ENCODE data around the gene SMOC1. TPM values are rescaled to one million over a fixed set of nuclear protein-coding genes. Genes with fewer than 3 reads are reported as not detected.
"Not testable (repeated sequence)": the region's sequence is repeated elsewhere in the genome, so short reads cannot be mapped to it uniquely, and the experiment has no call there.

Gene SMOC1
- total RNA-seq, 1 donor from 2014 or later = 0.38 TPM

DNA sequence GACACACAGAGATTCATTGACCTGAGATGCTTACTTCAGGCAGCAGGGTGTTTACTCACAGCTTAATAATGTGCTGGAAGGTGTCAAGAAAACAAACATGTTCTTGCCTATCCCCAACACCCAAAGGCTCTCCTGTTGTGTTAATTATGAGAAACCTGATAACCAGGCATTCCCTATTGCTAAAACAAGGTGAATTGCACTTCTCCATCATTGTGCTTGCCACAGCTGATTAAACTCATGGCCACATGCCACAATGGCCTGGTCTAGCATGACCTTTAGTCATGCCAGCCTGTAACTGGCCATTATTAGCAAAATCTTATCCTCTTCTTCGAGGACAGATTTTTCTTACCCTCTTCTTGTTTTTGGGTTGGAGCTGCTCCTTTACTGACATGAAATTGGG, 21.4 kb downstream of the SMOC1 start:
- Mint-ChIP-seq H3K27me3 (ENCODE audit: unreplicated experiment) (peaks cover 2% of the 10 kb centered on the region), H3K4me3 (ENCODE audit: unreplicated experiment) (no peak overlapping the region), H3K27ac (ENCODE audit: unreplicated experiment) (no peak overlapping the region), H3K36me3 (ENCODE audit: low read depth, unreplicated experiment) (no peaks in the 10 kb centered on the region), H3K4me1 (ENCODE audit: unreplicated experiment) (no peaks in the 10 kb centered on the region), H3K9me3 (ENCODE audit: unreplicated experiment) (no peaks in the 10 kb centered on the region)
- DNase-seq (ENCODE audit: low spot score) = no peak
- TF ChIP-seq CTCF (IDR thresholded peaks at IDR 0.05; ENCODE audit: unreplicated experiment) = no peak

GRCh38 chr14:69901113-69901951, 22.1 kb downstream of the SMOC1 start:
- peaks cover 2% of the 10 kb centered on the region for H3K27me3 Mint-ChIP-seq (ENCODE audit: unreplicated experiment)
- no peaks in the 10 kb centered on the region for H3K9me3 Mint-ChIP-seq (ENCODE audit: unreplicated experiment)
- H3K27ac Mint-ChIP-seq (ENCODE audit: unreplicated experiment) = no peak overlapping the region
- no peaks in the 10 kb centered on the region for H3K4me1 Mint-ChIP-seq (ENCODE audit: unreplicated experiment)
- no peaks in the 10 kb centered on the region for H3K36me3 Mint-ChIP-seq (ENCODE audit: low read depth, unreplicated experiment)
- no peak for TF ChIP-seq CTCF (IDR thresholded peaks at IDR 0.05; ENCODE audit: unreplicated experiment)
- no peak for DNase-seq (ENCODE audit: low spot score)
- H3K4me3 Mint-ChIP-seq (ENCODE audit: unreplicated experiment) = no peak overlapping the region

- not testable (repeated sequence) for H3K27ac Mint-ChIP-seq (ENCODE audit: unreplicated experiment); H3K9me3 Mint-ChIP-seq (ENCODE audit: unreplicated experiment); H3K36me3 Mint-ChIP-seq (ENCODE audit: low read depth, unreplicated experiment); H3K4me3 Mint-ChIP-seq (ENCODE audit: unreplicated experiment); H3K27me3 Mint-ChIP-seq (ENCODE audit: unreplicated experiment); H3K4me1 Mint-ChIP-seq (ENCODE audit: unreplicated experiment); DNase-seq (ENCODE audit: low spot score)
Observed at GRCh38 chr14:69903046-69903445, 23.8 kb downstream of the SMOC1 start.

GRCh38 chr14:69904246-69904645, 25.0 kb downstream of the SMOC1 start:
- H3K27me3 Mint-ChIP-seq (ENCODE audit: unreplicated experiment) = no peaks in the 10 kb centered on the region
- H3K27ac Mint-ChIP-seq (ENCODE audit: unreplicated experiment) = no peak overlapping the region
- H3K4me3 Mint-ChIP-seq (ENCODE audit: unreplicated experiment) = no peak overlapping the region
- no peaks in the 10 kb centered on the region for H3K36me3 Mint-ChIP-seq (ENCODE audit: low read depth, unreplicated experiment)
- TF ChIP-seq CTCF (IDR thresholded peaks at IDR 0.05; ENCODE audit: unreplicated experiment) = no peak
- no peak for DNase-seq (ENCODE audit: low spot score)
- no peaks in the 10 kb centered on the region for H3K9me3 Mint-ChIP-seq (ENCODE audit: unreplicated experiment)
- no peaks in the 10 kb centered on the region for H3K4me1 Mint-ChIP-seq (ENCODE audit: unreplicated experiment)

DNA sequence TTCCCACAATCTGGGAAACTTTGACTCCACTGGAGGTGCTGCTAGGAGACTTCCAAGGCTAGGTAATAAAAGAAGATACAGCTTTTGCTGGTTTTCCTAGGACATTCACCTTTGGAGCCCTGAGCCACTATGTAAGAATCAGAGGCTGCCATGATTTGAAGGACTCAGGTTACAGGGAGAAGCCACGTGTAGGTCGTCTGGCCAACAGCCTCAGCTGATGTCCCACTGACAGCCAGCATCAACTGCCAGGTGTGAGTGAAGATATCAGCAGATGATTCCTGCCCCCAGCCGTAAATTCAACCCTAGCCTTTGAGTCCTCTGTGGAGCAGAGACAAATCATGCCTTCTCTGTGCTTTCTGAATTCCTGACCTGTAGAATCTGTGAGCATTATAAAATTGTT, 27.0 kb downstream of the SMOC1 start:
- no peak for TF ChIP-seq CTCF (IDR thresholded peaks at IDR 0.05; ENCODE audit: unreplicated experiment)
- Mint-ChIP-seq H3K27ac (ENCODE audit: unreplicated experiment) (no peak overlapping the region), H3K9me3 (ENCODE audit: unreplicated experiment) (no peaks in the 10 kb centered on the region), H3K36me3 (ENCODE audit: low read depth, unreplicated experiment) (no peaks in the 10 kb centered on the region), H3K4me3 (ENCODE audit: unreplicated experiment) (no peak overlapping the region), H3K4me1 (ENCODE audit: unreplicated experiment) (no peaks in the 10 kb centered on the region), H3K27me3 (ENCODE audit: unreplicated experiment) (peaks cover 2% of the 10 kb centered on the region)
- no peak for DNase-seq (ENCODE audit: low spot score)
